HG02763 (cell line): ENCODE measurements around the gene NTF3.
"Not testable (repeated sequence)": the region's sequence is repeated elsewhere in the genome, so short reads cannot be mapped to it uniquely, and the experiment has no call there.

Experiments
- ATAC-seq: cut with Tn5 transposase; IDR thresholded peaks from one replicate; pipeline ENCODE4 v1.9.1; 2021; ENCODE audit warnings: mild to moderate bottlenecking, moderate library complexity; ENCODE audit not compliant: unreplicated experiment

Gene NTF3

DNA sequence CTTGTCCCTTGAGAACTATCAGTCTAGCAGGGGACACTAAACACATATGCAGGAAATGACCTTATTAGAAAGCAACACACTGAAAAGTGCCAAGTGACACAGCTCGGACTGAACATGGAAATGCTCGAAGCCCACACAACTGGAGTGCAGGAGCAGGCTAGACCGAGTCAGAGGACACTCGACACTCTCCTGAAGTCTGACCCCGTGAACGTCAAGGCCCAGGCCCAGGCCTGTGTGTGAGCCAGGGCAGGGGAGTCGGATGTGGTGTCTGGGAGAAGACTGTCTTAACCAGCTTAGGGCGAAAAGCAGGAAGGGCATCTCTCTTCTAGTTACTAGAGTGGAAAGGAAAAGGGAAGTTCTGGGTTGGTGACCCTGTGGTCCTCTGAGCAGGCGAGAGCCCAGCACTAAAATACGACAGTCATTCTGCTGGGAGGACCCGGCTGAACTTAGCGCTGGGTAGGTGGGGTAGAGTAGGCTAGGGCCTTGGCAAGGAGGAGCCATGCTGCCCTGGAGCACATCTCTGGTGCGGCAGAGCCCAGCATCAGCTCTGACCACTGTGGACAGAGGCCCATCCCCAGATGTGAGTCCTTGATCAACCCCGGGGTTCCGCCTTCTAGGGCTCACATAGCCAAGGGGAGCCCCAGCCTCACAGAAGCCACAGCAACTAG is 93.0 kb downstream of the NTF3 start:
- no peak for ATAC-seq

DNA sequence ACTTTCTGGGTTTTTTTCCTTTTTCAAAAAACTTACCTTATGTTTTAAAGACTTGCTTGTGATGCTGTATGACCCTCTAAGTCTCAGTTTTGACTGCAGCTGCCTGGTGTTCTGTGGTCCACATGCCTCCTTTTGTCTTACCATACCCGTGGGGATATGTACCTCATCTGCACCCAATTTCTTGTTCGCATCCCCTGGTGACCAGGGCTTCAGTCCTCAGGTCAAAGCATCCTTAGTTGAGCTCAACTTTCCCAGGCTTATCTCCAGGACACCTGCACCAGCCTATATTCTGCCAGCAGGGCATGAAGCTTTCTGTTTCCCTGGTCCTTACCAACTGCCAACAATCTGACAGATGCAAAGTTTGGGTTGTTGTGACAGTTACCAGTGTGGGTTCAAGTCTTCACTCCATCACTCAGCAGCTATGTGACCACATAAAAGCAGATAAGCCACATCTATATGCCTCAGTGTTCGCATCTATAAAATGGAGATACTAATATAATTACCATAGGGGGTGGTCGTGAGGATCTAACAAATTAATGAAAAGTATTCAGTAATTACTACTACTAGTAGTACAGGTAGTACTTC is 94.0 kb downstream of the NTF3 start:
- ATAC-seq, result no peak

DNA sequence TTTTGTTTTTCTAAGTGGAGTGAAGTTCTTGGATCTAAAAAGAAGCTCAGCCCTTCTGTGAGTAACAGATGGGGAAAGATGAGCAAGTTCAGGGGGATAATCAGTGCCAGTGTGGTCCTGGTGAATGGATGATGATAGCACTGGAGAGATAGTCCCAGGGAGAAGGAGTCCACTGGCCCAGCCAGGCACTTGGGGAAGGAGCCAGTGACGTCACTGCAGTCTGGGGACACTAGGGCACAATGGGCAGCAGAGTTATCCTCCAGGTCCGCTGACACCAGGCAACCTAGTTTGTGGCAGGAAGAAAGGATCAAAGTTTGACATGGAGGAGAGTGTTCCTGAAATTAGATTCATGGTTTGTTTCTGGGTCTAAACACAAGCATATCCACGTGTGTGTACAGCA is 101.5 kb downstream of the NTF3 start:
- ATAC-seq, result no peak

DNA sequence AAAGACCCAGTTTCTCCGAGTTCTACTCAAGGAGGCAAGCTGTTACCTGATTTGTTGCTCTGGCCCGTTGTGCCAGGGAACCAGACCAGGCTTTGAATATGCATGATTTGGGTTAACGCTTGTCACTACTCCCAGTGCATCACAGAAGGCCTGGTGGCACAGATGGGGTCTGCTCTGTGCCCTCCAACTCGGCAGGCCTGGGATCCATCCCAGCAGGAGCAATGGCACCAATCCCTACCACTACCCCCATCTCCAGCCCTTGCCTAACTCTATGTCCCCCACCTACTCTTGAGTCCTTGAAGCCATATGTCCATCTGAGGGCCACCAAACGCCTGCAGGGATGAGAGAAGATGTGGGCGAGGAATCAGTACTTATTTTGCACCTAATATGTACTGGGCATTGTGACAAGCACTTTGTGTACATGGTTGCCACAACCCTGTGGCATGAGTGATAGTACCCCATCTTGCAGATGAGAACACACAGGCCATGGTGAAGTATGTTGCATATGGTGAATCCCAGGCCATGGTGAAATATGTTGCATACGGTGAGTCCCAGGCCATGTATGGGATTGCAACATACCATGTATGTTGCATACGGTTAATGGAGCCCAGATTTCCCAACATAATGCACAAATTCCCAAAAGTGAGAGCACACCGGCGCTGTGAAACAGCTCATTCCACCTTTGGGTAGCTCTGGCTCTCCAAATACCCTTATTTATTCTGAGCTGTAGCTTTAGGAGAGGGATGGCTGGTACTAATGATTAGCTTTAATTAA is 102.7 kb downstream of the NTF3 start:
- no peak for ATAC-seq

DNA sequence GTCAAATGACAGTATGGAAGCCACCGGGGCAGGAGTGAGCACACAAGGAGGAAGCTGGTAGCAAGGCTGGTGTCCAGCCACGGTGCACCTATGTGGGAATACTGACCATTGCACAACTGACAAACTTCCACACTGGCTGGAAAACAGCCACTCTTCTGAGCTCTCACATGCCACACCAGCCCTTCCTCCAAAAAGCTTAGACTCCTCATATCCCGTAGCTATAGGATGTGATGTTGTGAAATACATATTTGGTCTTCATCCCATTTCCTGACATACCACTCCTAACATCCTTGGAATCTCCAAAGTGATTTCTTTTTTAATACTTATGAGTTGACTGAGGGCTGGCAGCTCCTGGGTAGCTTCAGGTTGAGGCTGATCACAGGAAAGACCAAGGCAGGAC is 103.6 kb downstream of the NTF3 start:
- ATAC-seq, result no peak

DNA sequence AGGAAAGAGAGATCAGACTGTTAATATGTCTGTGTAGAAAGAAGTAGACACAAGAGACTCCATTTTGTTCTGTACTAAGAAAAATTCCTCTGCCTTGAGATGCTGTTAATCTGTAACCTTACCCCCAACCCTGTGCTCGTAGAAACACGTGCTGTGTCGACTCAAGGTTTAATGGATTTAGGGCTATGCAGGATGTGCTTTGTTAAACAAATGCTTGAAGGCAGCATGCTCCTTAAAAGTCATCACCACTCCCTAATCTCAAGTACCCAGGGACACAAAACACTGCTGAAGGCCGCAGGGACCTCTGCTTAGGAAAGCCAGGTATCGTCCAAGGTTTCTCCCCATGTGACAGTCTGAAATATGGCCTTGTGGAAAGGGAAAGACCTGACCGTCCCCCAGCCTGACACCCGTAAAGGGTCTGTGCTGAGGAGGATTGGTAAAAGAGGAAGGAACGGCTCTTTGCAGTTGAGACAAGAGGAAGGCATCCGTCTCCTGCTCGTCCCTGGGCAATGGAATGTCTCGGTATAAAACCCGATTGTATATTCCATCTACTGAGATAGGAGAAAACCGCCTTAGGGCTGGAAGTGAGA is 105.2 kb downstream of the NTF3 start:
- ATAC-seq, result not testable (repeated sequence)

DNA sequence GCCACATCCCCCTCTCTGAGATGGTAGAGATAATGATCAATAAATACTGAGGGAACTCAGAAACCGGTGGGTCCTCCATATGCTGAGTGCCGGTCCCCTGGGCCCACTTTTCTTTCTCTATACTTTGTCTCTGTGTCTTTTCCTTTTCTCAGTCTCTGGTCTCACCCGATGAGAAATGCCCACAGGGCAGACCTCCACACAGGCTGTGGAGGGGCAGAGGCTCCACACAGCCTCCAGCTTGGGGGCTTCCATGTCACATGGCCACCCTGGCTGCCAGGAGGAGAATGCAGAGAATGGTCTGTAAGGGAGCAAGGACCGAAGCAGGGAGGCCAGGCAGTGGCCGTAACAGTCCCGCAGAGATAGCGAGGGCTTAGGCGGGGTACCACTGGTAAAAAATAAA is 105.9 kb downstream of the NTF3 start:
- no peak for ATAC-seq
